AG04449 (cell line): ENCODE measurements around the gene ABCG1.

Source experiments
- CTCF ChIA-PET: fragments of 350-600 bp; formaldehyde crosslinking; extraction: SDS; loops from one replicate; lab custom pipeline; 2021; ENCODE audit warnings: antibody characterized with exemption; lab: Yijun Ruan, JAX
- POLR2A ChIA-PET: fragments of 400-600, 350-600 bp; formaldehyde crosslinking; extraction: SDS; loops from one replicate; lab custom pipeline; 2020; ENCODE audit warnings: antibody characterized with exemption, inconsistent platforms; lab: Yijun Ruan, JAX
- DNase-seq: peaks from one replicate; pipeline ENCODE4 v3.0.0-alpha.2; 2010; ENCODE audit warnings: low read depth, low spot score
- H3K4me3 ChIP-seq: 2 replicates; pipeline ENCODE4 v1.5.1; 2011; ENCODE audit warnings: low read depth, mild to moderate bottlenecking, control low read depth, low read length
- TF ChIP-seq, protein P1 (sequence below): IDR thresholded peaks from one replicate; pipeline ENCODE4 v1.5.1; 2011; ENCODE audit warnings: mild to moderate bottlenecking, moderate library complexity, low read length, control low read depth, inconsistent platforms; ENCODE audit not compliant: insufficient read depth; ENCODE audit errors: missing control alignments

ABCG1 gene

DNA sequence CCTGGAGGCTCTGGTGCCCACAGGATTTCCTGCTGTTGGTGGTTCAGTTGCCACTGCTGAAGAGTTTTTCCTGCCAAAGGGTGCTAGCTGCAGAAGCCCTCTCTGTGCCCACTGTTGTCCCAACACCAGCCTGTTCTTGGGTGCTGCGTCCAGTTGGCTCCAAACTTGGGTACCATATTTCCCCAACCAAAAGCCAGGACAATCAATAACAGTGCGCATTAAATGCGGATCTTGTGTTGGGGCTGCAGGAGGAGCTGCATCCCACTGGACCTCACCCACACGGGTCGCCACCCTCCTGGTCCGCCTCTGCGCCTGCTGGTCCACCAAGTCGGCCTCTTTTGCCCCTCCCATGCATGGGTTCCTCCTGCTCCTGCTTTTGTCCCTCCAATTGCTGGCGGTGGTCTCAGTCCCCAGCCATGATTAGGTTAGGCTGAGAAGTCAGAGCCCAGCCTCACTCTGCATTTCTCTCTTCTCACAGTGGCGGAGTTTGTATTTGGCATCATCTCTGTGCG, 9.8 kb downstream of the ABCG1 start:
- ChIA-PET POLR2A (no interaction called here), CTCF (no interaction called here)
- no peak for DNase-seq
- no peak overlapping the region for H3K4me3 ChIP-seq
- TF ChIP-seq, protein P1, sequence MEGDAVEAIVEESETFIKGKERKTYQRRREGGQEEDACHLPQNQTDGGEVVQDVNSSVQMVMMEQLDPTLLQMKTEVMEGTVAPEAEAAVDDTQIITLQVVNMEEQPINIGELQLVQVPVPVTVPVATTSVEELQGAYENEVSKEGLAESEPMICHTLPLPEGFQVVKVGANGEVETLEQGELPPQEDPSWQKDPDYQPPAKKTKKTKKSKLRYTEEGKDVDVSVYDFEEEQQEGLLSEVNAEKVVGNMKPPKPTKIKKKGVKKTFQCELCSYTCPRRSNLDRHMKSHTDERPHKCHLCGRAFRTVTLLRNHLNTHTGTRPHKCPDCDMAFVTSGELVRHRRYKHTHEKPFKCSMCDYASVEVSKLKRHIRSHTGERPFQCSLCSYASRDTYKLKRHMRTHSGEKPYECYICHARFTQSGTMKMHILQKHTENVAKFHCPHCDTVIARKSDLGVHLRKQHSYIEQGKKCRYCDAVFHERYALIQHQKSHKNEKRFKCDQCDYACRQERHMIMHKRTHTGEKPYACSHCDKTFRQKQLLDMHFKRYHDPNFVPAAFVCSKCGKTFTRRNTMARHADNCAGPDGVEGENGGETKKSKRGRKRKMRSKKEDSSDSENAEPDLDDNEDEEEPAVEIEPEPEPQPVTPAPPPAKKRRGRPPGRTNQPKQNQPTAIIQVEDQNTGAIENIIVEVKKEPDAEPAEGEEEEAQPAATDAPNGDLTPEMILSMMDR = no peak

DNA sequence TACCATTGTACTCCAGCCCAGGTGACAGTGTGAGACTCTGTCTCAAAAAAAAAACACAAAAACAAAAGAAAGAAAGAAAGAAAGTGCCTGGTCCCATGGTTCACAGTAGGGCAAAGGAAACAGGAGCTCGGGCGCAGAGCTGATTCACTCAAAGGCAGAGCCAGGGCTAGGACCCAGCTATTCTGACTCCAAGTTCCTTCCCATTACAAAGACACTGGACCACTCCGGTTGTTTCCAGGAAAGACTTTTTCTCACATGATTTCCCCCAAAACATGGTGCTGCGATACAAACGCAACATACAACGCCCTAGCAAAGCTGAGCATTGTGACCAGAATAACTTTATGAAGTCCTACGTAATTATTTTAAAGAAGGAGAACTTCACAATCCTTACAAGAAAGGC, 10.7 kb downstream of the ABCG1 start:
- no peak for DNase-seq
- TF ChIP-seq, protein P1 = no peak
- no peak overlapping the region for H3K4me3 ChIP-seq
- ChIA-PET POLR2A (no interaction called here), CTCF (no interaction called here)

DNA sequence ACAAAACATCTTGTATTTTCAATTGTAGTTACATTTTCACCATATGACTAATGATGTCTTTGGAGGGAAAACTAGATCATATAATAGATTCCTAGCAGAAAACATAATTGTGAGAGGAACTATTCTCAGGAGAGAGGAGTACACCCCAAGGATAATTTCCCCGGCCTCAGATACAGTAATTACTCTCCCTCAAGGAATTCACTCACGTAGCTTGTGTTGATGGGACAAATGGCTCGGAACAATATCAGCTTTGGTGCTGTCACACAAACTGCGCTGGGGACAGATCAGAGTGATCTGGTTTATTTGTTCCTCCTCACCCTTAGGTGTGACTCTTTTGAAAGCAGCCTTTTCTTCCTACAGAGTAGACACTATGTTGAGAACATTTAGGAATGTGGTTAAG, 11.2 kb downstream of the ABCG1 start:
- no peak for DNase-seq
- POLR2A ChIA-PET = no interaction called here
- TF ChIP-seq, protein P1 = no peak
- H3K4me3 ChIP-seq = no peak overlapping the region
- CTCF ChIA-PET = no interaction called here

DNA sequence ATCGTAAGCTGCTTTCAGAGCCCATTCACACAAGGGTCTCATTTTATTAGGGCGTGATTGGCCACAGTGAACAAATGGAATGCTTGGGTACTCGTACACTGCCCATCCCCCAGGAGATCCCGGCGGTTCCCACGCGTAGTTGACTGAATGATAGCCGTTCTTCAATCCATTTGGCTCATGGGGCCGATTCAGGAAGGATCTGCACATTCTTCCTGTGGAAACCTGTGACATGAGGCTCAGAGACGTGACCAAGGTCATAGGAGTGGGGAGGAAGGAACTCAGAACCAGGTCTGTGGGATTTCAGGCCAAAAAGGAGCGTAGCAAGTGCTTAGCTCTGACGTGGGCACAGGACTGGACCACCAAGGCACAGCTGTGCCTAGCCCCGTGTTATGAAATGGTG, 11.7 kb downstream of the ABCG1 start:
- DNase-seq = no peak
- ChIA-PET CTCF (no interaction called here), POLR2A (no interaction called here)
- H3K4me3 ChIP-seq = no peak overlapping the region
- TF ChIP-seq, protein P1 = no peak

DNA sequence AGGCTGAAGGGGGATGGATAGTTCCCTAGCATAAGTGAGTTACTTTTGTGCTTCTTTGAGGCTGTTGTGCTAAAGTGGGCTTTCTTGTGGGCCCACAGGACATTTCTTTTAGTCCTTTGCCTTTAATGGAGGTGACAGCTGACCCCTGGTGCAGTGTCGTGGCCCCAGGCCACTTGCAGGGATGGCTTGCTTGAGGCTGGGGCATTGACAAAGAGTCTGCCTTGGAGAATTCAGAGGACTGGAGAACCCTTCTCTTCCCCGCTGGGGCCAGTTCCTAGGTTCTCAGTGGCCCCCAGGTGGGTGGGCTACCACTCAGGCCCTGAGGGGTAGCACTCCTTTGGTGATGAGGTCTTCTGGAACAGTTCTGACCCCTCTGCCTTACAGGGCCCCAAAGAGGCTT, 12.8 kb downstream of the ABCG1 start:
- CTCF ChIA-PET = no interaction called here
- TF ChIP-seq, protein P1 = no peak

DNA sequence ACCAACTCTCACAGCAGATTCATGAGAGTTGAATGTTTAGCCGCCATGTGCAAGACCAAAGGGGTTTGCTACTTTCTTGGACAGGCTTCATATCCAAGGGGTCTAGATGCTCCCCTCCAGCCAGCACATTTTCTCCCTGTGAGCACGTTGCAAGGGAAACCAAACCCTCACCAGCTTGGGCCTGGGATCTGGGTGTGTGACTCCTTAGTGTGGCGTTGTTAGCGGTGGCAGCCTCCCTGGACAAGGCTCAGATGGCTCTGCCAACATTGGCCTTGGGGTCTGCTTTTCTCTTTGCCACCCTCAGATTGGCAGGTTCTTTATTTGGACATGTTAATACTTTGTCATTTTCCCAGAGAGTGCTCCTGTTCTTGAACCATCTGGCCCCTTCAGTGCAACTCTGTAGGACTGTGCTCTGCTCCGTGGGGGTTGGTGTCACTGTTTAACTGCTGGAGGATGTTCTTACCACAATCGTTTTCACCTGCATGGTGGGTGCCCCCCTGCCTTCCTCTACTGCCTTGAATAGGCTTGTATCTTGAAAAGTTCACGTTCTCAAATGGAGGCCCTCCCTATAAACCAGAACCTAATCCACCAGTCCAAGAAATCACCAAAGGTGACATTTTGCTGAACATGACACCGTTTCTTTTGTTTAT, 13.4 kb downstream of the ABCG1 start:
- CTCF ChIA-PET = no interaction called here
- no peak overlapping the region for H3K4me3 ChIP-seq
- DNase-seq = no peak
- POLR2A ChIA-PET = no interaction called here
- TF ChIP-seq, protein P1 = no peak

More for the DNA sequence above, 12.8 kb downstream of the ABCG1 start:
- no peak overlapping the region for H3K4me3 ChIP-seq
- no peak for DNase-seq
- POLR2A ChIA-PET = no interaction called here
